Activated T-helper 17 cell treated with anti-CD3 and anti-CD28 coated beads, Interleukin-2, amount 50 U/mL, for 72 hours (primary cell): ENCODE measurements around the gene TRPT1. TPM values are rescaled to one million over a fixed set of nuclear protein-coding genes. Genes with fewer than 3 reads are reported as not detected.

ENCODE experiments used
- ATAC-seq: fragments of 150-1000 bp; cut with Tn5 transposase; replicated peaks from 2 replicates; pipeline ENCODE4 v1.10.0; 2021; ENCODE audit warnings: mild to moderate bottlenecking, moderate library complexity
- H3K27ac Mint-ChIP-seq: one replicate; pipeline ENCODE4 v1.8.0; 2022; ENCODE audit warnings: mixed read lengths
- H3K27me3 Mint-ChIP-seq: one replicate; pipeline ENCODE4 v1.8.0; 2022; ENCODE audit warnings: mixed read lengths
- H3K36me3 Mint-ChIP-seq: one replicate; pipeline ENCODE4 v1.8.0; 2022; ENCODE audit warnings: low read depth, mild to moderate bottlenecking, mixed read lengths
- H3K4me1 Mint-ChIP-seq: one replicate; pipeline ENCODE4 v1.8.0; 2022; ENCODE audit warnings: mixed read lengths
- H3K4me3 Mint-ChIP-seq: one replicate; pipeline ENCODE4 v1.8.0; 2022; ENCODE audit warnings: mild to moderate bottlenecking, mixed read lengths
- H3K9me3 Mint-ChIP-seq: one replicate; pipeline ENCODE4 v1.8.0; 2022; ENCODE audit warnings: mixed read lengths
- total RNA-seq, 2 donors: library from RNA; stranded (reverse); gene quantifications; one replicate each; pipeline ENCODE4 v1.2.3, GENCODE V29; 2022

Gene TRPT1, protein sequence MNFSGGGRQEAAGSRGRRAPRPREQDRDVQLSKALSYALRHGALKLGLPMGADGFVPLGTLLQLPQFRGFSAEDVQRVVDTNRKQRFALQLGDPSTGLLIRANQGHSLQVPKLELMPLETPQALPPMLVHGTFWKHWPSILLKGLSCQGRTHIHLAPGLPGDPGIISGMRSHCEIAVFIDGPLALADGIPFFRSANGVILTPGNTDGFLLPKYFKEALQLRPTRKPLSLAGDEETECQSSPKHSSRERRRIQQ
- total RNA-seq = 10 to 100 TPM; 20.3 to 48.4 TPM

DNA sequence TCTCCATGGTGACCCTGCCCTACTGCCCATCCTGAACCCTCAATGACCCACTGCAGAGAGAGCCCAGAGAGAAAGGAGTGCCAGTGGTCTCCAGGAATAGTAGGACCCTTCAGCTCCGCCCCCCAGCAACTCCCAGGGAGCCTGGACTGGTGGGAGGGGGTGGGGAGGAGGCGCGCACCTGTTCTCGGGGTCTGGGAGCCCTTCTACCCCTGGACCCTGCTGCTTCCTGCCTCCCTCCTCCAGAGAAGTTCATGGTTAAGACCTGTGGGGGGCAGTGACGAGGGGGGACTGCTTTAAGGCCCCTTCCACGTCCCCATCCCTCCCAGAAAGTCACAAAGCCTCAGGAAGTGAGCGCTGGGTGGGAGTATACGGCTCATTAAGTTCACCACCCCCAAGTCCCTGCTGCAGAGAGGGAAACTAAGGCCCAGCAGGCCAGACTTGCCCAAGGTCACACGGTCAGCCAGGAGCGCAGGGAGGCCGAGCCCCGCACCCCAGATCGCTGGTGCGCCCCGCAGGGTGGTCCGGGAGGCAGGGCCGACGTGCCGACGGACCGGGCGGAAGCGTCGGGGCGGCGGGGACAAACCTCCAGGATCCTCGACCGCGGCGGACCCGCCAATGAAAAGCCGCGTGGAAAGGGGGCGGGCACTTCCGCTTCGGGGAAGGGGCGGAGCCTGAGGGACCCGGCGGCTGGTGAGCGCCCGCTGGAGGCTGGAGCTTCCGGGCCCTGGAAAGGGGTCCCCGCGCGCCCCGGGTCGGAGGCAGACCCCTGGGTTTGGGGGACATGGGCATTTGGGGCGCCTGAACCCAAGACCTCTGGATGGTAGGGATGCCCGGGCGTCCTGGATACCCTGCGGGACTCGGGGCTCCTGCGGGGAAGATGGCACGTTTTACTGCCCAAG, at the start of gene TRPT1, which contains the start of gene NUDT22:
TSS of gene TRPT1 (minus strand) at position 579 of the 899 bp plus-strand sequence. CDS start at position 253, 326 bp downstream.
TSS of gene NUDT22 (plus strand) at position 667 of the 899 bp plus-strand sequence. CDS start 379 bp downstream, outside the sequence.
- no peaks in the 10 kb centered on the region for H3K4me1 Mint-ChIP-seq
- peak within 1 kb of the TSS; percentile 91 for H3K4me3 Mint-ChIP-seq

GRCh38 chr11:64275031-64275800, 49.2 kb upstream of the TRPT1 start:
- Mint-ChIP-seq H3K4me1 (peaks cover 8% of the 10 kb centered on the region), H3K9me3 (no peaks in the 10 kb centered on the region), H3K36me3 (peaks cover 31% of the 10 kb centered on the region), H3K4me3 (no peak overlapping the region), H3K27me3 (no peaks in the 10 kb centered on the region), H3K27ac (no peak overlapping the region)
- no peak for ATAC-seq

More for the DNA sequence above, at the start of gene TRPT1, which contains the start of gene NUDT22:
- Mint-ChIP-seq H3K36me3 (peaks cover 64% of the 10 kb centered on the region), H3K9me3 (no peaks in the 10 kb centered on the region), H3K27ac (peak within 1 kb of the TSS; percentile 85), H3K27me3 (no peaks in the 10 kb centered on the region)
- peak; percentile 77 for ATAC-seq

DNA sequence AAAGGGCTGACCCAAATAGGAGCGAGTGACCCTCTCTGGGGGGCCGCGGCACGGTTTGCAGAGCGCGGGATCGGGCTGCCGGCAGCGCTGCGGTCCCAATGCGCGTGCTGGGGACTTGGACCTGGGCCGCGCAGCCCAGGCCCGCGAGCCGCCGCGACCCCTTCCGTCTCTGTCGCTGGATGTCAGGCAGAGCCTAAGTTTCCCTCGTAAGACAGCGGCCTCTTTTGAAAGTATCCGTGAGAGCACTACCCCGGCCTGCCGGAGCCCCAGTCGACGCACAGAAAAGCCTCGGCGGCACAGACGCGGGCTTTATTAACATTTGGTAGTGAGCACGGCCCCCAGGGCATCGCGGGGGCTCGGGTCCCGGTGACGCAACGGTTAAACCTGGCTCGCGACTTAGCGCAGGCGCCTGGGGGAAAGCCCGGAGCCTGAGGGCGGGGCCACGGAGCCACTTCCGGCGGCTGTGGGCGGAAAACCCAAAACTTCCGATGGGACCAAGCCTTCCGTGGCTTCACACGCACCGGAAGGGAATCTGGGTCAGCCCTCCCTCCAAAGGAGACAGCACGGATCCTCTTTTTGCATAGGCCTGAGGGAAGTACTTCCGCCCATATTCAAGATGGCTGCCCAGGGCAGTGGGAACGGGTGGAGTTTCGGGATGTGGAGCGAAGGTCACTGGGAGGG, 43.7 kb upstream of the TRPT1 start:
- peaks cover 18% of the 10 kb centered on the region for H3K4me1 Mint-ChIP-seq
- H3K27me3 Mint-ChIP-seq = no peaks in the 10 kb centered on the region
- H3K36me3 Mint-ChIP-seq = peaks cover 24% of the 10 kb centered on the region
- H3K27ac Mint-ChIP-seq = peak overlapping the region; percentile 96
- H3K4me3 Mint-ChIP-seq = peak overlapping the region; percentile 96
- ATAC-seq = peak; percentile 88
- no peaks in the 10 kb centered on the region for H3K9me3 Mint-ChIP-seq

DNA sequence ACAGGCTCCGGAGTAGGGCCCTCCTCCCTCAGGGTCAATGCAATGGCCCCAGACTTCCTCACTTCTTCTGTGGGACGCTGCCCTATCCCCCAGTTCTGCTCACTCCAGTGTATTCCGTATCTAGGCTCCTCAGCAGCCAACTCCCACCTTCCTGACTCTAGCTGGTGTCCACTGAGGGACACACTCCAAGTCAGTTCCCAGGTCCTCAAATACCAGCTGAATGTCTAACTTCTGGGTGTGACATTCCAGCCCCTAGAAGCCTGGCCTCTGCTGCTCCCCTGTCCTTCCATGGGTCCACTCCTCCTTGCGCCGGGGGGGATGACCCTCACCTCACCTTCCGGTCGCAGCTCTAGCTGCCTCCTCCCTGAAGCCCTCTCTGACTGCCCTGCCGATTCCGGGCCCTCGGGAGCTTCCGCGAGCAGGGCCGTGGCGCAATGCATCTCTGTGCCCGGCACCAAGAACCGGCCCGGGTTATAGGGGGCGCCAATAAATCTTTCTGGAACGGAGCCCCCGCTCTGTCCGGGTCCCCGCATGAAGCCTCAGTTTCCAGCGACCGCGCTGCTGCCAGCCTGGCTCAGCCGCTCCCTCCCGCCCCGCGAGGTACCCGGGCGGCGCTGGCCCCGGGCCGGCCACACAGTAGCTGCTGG, 43.0 kb upstream of the TRPT1 start:
- peak overlapping the region; percentile 96 for H3K27ac Mint-ChIP-seq
- peak overlapping the region; percentile 96 for H3K4me3 Mint-ChIP-seq
- ATAC-seq = peak; percentile 7
- H3K36me3 Mint-ChIP-seq = peaks cover 24% of the 10 kb centered on the region
- no peaks in the 10 kb centered on the region for H3K9me3 Mint-ChIP-seq
- peaks cover 18% of the 10 kb centered on the region for H3K4me1 Mint-ChIP-seq
- H3K27me3 Mint-ChIP-seq = no peaks in the 10 kb centered on the region

DNA sequence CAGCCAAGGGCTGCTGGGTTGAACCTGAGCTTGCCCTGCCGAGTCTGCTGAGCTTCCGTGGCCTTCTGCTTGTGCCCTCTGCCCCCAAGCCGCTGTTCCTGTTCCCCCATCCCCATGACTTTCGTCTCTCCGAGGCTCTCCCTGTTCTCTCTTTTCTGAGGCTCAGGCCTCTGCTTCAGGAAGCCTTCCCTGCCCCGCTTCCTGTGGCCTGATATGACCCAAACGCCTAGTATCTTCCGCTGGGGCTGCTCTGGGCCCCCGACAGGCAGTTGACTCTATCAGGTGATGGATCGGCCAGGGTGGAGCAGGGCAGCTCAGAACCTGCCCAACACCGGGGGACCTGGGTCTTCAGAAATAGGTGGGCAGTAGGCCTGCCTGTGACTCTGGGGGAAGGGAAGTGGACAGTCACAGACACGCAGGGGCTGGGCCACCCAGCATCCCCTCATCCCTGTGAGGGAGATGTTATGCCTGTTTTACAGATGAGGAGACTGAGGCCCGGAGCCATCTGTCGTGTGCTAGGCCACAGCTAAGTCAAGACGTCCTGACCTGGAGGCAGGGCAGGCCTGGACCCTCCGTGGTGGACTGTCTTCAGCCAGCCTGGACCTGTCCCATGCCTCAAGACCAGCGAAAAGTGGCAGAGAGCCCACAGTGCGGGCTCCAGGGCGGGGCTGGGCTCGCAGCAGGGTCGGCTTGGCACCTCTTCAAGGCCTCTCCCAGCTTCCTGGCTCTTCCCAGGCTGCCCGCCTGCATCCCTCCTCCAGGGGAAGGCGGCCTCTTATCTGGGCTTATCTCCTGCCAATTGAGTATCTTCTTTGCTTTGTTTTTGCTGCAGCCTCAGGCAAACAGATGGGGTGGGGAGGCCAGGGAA, 42.3 kb upstream of the TRPT1 start:
- ATAC-seq = no peak
- peaks cover 24% of the 10 kb centered on the region for H3K36me3 Mint-ChIP-seq
- peak overlapping the region; percentile 96 for H3K27ac Mint-ChIP-seq
- peaks cover 18% of the 10 kb centered on the region for H3K4me1 Mint-ChIP-seq
- peak overlapping the region; percentile 96 for H3K4me3 Mint-ChIP-seq
- H3K27me3 Mint-ChIP-seq = no peaks in the 10 kb centered on the region
- H3K9me3 Mint-ChIP-seq = no peaks in the 10 kb centered on the region

- H3K36me3 Mint-ChIP-seq = peaks cover 32% of the 10 kb centered on the region
- peaks cover 18% of the 10 kb centered on the region for H3K4me1 Mint-ChIP-seq
- no peaks in the 10 kb centered on the region for H3K27me3 Mint-ChIP-seq
- H3K9me3 Mint-ChIP-seq = no peaks in the 10 kb centered on the region
- peak overlapping the region; percentile 96 for H3K27ac Mint-ChIP-seq
- H3K4me3 Mint-ChIP-seq = no peak overlapping the region
- ATAC-seq = no peak
Measured at GRCh38 chr11:64267207-64267945, 41.4 kb upstream of the TRPT1 start.

DNA sequence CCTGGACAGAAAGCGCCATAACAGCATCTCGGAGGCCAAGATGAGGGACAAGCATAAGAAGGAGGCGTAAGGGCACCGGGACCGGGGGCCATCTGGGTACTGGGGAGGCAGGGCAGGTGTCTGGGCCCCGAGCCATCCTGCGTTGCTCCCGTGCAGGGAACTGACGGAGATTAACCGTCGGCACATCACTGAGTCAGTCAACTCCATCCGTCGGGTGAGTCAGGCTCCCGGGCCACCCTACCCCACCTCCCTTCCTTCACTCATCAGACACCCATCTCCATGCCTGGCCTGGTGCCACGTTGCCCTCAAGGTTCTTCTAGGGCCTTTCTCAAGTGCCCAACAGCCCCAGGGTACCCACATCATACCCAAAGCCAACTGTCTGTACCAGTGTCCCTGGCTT, 40.4 kb upstream of the TRPT1 start:
- Mint-ChIP-seq H3K27ac (no peak overlapping the region), H3K27me3 (no peaks in the 10 kb centered on the region), H3K9me3 (no peaks in the 10 kb centered on the region), H3K4me1 (peaks cover 14% of the 10 kb centered on the region), H3K36me3 (peaks cover 31% of the 10 kb centered on the region), H3K4me3 (no peak overlapping the region)
- ATAC-seq = no peak

- Mint-ChIP-seq H3K27ac (no peak overlapping the region), H3K9me3 (no peaks in the 10 kb centered on the region), H3K27me3 (no peaks in the 10 kb centered on the region), H3K4me1 (peaks cover 14% of the 10 kb centered on the region), H3K36me3 (peaks cover 29% of the 10 kb centered on the region), H3K4me3 (no peak overlapping the region)
- ATAC-seq = no peak
Measured at GRCh38 chr11:64265176-64266160, 39.5 kb upstream of the TRPT1 start.

- peaks cover 21% of the 10 kb centered on the region for H3K4me1 Mint-ChIP-seq
- no peak overlapping the region for H3K27ac Mint-ChIP-seq
- ATAC-seq = no peak
- H3K27me3 Mint-ChIP-seq = no peaks in the 10 kb centered on the region
- no peak overlapping the region for H3K4me3 Mint-ChIP-seq
- H3K9me3 Mint-ChIP-seq = no peaks in the 10 kb centered on the region
- H3K36me3 Mint-ChIP-seq = peaks cover 27% of the 10 kb centered on the region
Measured at GRCh38 chr11:64264371-64264852, 38.4 kb upstream of the TRPT1 start.

DNA sequence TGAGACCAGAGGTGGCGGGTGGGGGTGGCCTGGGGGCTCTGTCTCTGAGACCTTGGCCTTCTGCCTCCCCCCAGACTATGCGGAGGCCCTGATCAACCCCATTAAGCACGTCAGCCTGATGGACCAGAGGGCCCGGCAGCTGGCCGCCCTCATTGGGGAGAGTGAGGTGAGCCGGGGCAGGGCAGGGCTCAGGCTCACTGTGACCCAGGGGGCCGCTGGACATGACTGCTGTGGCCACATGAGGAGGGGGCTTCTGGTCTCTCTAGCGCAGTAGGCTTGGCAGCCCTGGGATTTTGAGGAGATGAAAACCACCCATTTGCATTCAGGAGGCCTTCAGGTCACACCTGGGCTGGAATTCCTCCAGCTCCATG, 37.9 kb upstream of the TRPT1 start:
- H3K36me3 Mint-ChIP-seq = peaks cover 31% of the 10 kb centered on the region
- peaks cover 22% of the 10 kb centered on the region for H3K4me1 Mint-ChIP-seq
- H3K27me3 Mint-ChIP-seq = no peaks in the 10 kb centered on the region
- no peak for ATAC-seq
- no peaks in the 10 kb centered on the region for H3K9me3 Mint-ChIP-seq
- no peak overlapping the region for H3K27ac Mint-ChIP-seq
- no peak overlapping the region for H3K4me3 Mint-ChIP-seq
